ENCODE data around the gene TRIM28.

TRIM28 gene

DNA sequence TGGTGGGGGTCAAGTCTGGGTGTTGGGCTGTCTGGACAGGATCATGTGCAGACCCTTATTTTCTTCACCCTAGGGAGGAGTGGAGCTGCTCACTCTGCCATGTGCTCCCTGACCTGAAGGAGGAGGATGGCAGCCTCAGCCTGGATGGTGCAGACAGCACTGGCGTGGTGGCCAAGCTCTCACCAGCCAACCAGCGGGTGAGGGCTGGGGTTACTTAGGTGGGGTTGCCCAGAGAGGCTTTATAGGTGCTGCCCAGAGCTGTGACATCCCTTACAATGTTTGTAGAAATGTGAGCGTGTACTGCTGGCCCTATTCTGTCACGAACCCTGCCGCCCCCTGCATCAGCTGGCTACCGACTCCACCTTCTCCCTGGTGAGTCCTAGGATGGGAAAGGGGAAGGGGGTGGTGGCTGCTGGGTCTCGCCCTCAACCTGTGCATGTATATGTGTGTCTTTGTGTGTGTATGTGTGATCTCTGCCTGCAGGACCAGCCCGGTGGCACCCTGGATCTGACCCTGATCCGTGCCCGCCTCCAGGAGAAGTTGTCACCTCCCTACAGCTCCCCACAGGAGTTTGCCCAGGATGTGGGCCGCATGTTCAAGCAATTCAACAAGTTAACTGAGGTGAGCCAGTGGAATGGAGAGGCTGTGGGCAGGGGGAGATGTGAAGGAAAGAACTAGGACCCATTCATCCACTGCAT lies 5.9 kb downstream of the TRIM28 start:
- DNase-seq: no peak

DNA sequence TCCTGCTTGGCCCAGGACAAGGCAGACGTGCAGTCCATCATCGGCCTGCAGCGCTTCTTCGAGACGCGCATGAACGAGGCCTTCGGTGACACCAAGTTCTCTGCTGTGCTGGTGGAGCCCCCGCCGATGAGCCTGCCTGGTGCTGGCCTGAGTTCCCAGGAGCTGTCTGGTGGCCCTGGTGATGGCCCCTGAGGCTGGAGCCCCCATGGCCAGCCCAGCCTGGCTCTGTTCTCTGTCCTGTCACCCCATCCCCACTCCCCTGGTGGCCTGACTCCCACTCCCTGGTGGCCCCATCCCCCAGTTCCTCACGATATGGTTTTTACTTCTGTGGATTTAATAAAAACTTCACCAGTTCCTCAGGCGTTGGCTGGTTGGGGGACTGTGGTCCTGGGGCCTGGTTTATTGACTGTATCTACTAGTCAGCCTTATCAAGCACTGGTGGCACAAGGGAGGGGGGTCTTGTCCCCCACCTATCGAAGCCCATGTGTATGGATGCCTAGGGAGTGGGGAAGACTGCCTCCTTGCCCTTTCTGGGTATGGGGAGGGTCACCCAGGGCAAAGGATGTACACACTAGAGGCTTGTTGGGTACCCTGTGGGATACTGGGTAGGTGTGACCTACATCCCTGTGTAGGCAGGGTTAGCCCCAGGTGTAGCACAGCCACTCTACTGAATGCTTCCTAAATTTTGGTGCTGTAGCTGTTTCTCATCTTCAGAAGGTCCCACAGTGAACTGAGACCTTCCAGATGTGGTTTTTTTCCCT lies 6.7 kb downstream of the TRIM28 start:
- peak in 1 of 2 donors; percentile 18 for DNase-seq

DNA sequence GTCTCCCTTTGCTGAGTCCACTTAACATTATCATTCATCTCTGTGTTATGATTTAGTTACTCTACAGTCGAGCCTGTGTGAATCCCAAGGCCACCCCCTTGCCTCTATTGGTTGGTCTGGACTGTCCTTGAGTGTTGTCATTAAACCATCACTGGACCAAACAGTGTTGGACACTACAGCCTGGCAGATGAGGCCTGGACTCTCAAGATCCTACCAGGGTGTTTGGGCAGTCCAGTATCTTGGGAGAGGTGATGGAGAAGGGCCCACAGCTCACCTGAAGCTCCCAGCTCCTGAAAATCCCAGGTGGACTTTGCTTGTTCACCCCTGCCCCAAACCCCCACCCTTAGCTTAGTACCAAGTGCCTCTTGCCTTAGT lies 7.2 kb downstream of the TRIM28 start:
- DNase-seq: no peak

DNA sequence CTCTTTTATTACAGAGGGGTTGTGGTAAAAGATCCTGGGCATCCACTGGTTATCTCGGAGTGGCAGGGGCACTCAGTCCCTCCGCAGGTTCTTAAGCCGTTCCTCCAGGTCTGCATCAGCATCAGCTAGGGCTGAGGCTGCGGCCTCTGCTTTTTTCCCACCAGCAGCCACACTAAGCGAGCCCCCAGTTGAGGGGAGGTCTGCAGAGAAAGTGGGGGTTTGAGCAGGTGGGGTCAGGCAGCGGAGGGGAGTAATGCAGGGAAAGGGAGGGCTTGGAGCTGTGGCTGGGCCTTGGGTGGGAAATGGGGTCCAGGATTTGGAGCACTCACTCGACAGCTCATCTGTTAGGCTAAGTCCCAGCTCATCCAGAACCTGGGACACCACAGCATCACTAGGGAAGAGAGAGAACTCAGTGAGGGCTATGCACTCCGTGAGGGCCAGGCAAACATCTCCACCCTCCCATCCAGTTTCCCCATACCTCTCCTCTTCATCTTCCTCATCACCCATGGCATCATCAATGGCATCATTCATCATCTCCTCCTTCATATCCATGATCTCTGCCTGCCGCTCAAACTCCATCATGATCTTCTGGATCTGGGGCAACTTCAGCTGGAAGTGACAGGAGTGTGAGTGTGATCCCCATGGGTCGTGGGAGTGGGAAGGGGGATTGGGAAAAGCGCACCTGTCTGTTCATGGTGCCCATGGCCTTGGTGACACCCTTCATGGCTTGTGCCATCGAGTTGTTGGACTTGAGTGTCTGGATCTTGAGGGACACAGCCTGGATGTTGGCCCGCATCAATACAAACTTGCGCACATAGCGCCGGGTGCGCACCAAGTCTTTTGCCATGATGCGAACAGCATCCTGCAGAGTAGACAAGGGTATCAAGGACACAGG lies 8.0 kb downstream of the TRIM28 start:
- DNase-seq: peak in 1 of 2 donors; percentile 21

DNA sequence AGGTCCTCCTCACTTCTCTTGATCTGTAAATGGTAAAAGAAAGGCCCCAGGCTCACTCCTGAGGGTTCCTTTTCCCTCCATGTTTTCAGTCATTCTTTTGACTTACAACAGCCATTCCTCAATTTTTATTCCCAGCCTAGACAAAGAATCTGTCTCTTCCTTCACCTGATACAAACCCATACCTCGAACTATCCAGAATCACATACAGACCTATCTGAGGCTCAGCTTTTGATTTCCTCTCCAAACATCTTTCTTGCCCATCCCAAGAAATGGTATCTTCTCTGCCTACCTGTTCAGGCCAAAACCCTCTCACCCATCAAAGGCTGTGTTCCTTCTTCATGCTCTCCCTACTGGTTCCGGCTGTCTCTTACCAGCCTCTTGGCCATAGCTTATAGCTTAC lies 8.8 kb downstream of the TRIM28 start:
- DNase-seq: no peak

DNA sequence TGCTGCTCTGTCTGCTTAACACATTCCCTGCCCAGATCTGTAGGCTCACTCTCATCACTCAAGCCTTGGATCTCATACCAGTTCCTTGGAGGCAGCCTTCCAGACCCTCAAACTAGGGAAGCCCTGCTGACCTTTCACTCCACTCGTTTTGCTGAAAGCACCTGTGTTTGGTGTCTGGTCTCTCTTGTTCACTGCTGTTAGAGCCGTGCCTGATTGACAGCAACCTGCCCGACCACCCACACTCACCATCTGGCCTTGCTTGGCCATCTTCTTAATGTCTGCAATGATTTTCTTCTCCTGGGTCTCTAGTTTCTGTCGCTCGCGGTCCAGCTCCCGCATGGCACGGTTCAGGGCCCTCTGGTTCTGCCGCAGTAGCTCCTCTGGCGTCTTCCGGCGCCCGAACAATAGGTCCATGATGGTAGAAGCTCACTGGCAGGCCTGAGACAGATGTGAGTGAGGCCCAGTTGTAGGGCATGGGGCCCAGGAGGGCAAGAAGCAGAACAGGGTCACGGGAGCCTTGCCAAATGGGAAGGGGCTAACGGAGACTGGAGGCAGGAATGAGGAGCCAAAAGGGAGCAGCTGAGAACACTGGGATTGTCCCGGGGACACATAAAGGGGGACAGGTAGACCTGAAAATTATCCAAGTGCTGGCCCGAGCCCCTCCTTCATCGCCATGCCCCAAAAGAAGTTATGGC lies 10.1 kb downstream of the TRIM28 start:
- DNase-seq: peak in 1 of 2 donors; percentile 47

DNA sequence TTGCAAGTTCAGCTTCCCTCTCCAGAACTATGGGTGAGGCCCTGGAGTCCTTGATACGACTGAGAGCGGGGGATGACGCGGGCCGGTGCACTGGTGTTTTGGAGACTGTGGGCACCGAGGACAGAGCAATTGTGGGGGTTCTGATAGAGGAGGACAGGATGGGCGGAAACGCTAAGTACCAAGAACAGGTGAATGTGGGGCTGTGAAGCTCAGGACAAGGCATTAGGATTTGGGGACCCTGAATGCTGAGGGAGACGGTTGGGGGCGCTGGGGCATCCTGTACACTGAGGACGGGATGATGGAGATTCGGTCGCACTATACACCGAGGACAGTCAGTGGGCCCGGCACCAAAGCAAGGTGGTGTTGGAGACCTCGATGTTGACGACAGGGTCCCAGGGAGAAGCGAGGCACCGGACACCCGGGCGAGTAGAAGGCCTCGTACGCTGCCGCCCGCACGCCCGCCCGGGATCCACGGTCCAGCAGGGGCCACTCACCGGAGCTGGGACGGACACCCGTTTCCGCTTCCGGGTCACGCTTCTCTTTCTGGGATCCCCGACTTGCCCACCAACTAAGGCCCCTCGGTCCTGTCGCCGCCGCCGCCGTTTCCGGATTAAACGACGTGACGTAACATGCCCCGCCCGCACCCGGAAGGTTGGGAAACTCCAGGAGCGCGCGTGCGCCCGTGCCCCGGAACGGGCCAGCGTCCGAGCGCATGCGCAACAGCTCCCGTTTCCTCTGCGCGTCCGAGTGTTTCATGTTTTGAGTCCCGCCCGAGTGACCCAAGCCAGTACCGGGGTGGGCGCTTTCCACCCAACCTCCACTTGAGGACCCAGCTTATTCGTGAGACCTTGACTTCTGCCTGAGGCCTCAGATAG lies 10.9 kb downstream of the TRIM28 start, which contains the start of gene CHMP2A:
TSS of gene CHMP2A (minus strand) at position 612 of the 875 bp plus-strand sequence. CDS start 893 bp downstream, outside the sequence.
- DNase-seq: peak; percentile 98 to 99

DNA sequence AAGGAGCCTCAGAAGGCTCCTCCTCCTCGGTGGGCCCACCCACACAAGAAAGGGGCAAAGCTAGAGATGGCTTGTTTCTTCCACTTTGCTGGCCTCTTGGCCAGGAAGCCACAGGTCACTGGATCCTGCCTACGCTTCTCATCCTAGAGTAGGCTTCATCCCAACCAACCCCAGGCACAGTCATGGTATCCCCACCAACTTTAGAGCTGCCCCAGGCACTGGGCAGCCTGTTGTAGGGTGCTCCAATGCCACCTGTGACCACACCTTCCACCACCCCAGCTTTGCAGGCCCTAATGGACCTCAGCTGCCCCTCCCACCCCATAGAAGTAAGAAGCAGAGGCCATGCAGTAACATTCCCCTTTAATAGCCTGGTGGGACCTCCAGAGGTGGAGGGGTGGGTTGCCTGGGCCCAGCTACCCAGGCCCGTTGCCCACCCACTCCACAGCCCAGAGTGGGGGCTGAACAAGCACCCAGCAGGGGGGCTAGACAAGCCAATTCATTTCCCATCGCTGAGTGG lies 11.6 kb downstream of the TRIM28 start:
- DNase-seq: no peak

DNA sequence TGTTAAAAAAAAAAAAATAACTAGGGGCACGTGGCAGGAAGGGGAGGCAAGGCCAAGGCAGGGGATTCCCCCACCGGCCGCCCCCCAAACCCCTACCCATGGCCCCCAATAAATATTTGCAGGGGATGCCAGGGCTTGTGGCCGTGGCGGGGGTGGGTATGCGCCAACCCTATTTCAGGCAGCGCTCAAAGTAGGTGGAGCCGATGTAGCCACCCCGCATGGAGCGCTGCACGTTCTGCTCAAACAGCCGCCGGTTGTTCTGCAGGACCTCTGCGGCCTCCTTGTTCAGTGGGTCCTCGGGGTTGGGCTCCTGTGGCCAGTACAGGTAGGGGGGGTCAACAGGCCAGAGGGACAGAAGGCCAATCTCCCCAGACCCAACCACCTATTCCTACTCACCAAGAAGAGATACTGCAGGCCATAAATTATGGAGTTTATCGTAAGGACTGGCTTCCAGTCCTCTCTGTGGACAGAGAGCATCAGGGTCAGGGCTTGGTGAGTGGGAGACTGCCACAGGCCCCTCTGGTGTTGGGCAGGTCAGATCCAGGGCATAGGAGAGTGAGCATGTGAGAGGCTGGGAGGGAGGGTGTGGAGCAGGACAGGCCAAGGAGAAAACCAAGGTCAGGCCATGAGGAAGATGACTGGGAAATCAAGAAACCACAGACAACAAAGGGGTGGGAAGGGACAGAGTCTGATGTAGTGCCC lies 12.2 kb downstream of the TRIM28 start:
- no peak for DNase-seq

DNA sequence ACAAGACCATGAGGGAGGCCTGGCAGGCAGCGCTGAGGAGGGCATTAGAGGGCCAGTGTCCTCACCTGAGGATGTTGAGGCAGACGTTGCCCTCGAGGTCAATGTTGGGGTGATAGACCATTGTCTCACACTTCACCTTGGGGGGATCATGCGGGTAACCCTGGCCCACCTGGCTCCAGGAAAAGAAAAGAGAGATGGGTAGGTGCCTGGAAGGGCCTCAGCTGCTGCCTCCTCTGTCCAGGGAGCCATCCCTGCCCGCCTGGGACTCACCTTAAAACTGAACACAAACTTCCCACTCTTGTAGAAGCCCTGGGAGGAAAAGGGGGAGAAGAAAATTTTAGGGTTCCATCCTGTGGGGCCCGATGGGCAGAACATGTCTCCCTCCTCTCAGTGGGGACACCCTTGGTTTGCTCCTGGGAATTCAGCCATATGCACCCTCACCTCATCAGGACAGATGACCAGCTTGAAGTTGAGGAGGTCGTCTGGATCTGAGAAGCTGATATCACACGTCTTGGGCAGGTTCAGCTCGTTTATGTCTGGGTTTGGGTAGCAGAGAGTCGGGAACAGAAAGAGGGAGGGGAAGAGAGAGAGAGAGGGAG lies 12.9 kb downstream of the TRIM28 start:
- DNase-seq: no peak

DNA sequence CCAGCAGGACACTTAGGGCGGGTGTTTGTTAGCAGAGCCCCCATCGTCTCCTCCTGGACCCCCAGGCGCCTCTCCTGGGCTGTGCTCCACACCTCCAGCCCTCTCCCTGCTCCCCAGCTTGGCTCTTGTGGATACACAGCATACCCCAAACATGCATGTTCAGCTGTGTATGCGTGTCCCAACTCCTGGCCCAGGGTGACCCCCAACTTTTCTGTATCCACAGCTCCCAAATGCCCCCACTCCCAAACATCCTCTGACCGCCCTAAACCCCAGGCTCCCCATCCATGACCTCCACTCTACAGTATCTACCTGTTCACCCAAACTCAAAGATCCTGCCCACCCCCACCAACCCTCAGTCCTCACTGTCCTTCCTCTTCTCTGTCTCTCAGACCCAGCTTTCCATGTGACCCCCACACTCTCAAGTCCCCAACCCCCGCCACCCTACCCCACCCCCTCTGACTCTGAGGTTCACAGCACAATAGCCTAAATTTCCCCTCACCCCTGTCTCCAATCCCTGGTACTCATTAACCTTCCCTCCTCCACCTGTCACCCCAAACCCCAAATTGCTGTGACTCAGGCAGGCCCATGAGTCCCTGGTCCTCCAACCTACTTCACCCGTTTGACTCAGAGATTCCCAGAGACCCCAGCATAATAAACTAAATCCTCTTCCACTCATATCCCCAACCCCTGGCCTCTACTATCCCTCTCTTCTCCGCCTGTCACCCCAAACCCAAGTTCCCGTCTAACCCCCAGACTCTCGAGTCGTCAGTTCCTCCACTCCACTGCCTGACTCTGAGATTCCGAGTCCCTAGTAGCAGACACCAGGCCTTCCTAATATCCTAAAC lies 13.6 kb downstream of the TRIM28 start:
- DNase-seq: peak in 1 of 2 donors; percentile 25

DNA sequence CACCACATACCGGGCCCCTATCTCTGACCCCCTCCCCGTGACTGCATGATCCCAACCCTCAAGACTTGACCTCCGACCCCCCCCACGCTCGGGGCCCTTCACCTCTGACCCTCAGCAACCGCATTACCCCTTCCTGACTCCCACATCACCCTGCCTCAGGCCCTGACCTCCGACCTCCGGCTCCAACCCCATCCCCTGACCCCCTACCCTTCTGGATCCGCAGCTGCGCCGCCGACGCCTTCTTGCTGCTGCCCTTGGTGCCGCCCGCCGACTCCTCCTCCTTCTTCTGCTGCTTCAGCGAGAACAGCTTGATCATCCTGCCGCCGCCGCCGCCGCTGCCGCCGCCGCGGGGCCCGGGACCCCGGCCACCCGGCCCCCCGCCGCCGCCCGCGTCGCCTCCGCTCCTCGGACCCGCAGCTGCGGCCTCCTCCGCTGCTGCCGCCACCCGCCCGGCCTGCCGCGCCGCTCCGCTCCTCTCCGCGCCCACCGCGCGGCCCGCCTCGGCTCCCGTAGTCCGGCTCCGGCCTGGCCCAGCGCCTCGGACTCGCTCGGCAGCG lies 14.3 kb downstream of the TRIM28 start, which contains the start of gene UBE2M:
TSS of gene UBE2M (minus strand) at position 546 of the 557 bp plus-strand sequence. CDS start at position 316, 230 bp downstream.
- DNase-seq: peak; percentile 63 to 65

DNA sequence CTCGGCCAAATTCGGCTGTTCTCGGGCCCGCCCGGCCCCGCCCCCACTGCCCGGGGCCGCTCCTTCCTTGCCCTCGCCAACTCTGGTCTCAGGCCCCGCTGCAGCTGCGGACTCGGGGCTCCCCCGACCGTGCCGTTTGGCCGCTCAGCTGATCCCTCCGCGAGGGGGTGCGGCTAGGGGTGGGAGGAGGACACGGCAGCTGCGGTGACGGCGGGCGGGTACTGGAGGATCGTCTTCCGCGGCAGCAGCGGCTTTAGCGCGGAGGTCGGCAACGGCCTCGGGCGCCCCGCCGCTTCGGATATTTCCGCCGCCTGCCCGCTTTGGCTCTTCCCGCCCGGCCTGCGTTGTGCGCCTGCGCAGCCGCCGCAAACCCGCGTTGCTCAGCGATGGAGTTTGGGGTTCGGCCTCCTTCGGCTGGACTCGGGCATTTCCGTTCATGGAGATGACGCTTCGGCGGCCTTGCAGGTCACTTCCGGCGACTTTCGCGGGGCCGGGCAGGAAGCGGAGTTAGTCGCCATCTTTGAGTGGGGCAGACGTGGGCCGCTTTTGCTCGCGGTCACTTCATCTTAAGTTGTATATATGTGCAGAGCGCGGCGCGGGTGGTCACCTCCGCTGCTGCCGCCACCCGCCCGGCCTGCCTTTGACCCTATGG lies 14.9 kb downstream of the TRIM28 start:
- peak; percentile 100 for DNase-seq

DNA sequence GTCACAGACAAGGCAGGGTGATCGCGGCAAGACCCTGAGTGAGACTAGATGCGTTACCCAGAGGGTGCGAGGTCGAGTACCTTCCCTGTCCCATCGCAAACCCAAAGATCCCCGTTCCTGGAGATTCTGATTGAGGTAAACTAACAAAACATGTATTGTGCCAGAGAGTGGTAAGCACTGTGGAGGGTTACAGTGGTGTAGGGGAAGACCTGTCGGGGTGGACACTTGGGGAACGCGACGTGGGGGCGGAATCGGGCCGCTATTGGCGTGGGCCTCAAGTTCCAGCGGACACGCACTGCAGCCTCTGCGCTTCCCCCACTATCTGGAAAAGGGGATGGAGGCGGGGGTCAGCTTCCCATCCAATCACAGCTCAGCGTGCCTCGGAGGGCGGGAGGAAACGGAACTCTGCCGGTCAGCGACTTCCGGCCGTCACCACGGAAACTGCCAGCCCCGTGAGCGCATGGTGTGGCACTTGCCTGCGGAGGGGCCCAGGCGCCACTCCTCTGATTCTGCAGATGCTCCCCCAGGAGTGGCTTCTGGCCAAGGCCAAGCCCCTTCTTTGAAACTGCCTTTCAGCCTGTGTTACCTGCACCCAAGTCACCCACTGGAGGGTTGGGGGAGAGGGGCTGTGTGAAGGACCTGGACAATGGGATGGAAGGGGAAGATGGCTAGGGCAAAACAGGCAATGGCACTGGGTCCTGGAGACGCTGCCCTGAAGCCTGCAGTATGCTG lies 15.6 kb downstream of the TRIM28 start:
- peak; percentile 76 to 86 for DNase-seq

DNA sequence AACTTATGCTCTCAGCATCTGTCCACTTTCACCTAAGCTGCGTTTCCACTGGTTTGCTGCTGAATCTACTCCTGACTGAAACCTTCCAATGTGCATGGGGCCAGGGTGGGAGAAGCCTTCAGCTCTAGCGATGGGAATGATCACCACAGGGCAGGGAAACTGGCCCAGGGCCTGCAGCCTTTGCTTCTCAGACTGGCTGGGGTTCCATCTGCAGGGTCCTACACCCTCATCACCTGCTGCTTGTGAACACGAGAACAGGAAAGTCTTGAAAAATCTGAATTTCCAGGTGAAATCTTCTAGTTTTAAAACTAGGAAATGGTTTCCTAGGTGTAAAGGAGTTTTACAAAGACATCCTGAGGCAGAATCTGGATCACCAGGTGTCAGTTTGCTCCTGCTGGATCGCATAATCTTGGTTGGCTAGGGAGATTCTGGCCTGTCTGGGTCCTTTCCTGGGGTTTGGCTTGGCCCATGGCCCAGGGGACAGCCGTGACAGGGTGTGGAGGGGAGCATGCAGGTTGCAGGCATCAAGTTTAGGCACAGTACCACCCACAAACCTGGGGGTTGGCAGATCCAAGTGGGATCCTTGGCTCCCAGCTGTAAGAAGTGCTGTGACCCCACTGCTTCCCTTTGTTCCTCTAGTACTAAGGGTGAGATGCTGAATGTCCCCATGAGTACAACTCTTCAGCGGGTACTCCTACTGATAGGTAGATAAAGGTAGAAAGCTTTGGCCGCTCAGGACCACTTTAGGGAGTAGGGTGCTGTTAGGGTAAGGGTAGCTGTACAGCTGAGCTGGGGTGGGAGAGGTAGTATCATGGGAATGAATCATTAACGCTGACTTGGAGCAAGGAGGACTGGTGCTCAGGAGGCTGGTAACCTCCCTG lies 16.4 kb downstream of the TRIM28 start:
- DNase-seq: no peak

DNA sequence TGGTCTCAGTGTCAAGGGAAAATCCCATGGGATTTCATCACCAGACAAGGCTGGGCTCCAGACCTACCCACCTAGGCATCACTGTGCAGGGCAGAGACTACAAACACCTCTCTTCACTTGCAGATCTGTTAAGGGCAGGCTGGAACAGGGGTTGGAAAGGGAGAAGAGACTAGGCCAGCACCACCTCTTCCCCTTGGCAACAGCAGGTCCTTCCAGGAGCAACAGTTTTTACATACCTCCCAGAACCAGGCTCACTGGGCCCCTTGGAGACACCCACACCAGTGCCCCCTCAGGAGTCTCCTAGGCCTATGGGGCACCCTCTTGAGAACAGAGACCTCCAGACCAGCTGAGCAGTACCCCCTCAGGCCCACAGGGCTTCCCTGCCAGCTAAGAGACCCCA lies 17.1 kb downstream of the TRIM28 start:
- DNase-seq: no peak

Measured in stimulated activated CD4-positive, alpha-beta T cell treated with anti-CD3 and anti-CD28 coated beads, Interleukin-2, amount 100 ng/mL, for 24 hours (primary cell).